ENCODE measurements around the gene RPS27L.
A peak's percentile ranks its signal among the peaks of the same experiment; 100 is the strongest.

Gene RPS27L

DNA sequence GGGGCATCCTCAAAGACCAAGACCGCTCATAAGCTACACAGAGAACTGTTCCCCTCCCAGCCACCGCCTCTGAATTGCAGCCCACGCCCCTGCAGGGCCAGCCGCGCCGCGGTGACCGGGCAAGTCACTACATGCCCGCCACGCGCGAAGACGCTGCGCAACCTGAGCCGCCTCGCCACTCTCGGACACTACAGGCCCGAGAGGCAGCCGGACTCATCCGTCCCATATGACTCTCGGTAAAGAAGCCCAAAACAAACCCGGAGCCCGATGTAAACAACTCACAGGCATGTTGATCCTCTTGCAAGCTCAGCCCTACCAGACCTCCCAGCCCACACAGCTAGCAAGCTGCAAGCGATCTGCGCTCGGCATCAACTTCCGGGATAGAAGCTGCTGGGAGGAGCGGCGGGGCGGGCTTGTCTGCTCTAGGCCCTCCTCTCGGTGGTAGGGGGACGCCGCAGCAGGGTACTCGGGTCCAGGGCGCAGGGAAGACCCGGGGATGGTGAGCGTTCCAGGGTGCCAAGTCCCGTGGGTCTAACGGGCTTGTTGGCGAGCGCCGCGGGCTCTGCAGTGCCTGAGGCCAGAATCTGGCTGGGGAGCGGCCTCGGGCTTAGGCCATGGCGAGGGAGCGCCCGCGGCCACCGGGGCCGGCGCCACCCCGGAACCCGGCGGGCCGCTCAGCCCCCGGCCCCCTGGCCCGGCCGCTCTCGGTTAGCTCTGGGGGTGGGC lies at the start of gene RPS27L:
TSS of gene RPS27L (minus strand) at position 360 of the 726 bp plus-strand sequence. CDS start at position 288, 72 bp downstream.
- no peaks in the 10 kb centered on the region for H3K27me3 Mint-ChIP-seq (ENCODE audit: low read depth)
- peak within 1 kb of the TSS; percentile 99 for H3K4me3 Mint-ChIP-seq
- H3K4me1 Mint-ChIP-seq (ENCODE audit: low read depth): peaks cover 13% of the 10 kb centered on the region
- H3K9me3 Mint-ChIP-seq: no peaks in the 10 kb centered on the region
- peak within 1 kb of the TSS; percentile 98 for H3K27ac Mint-ChIP-seq
- peaks cover 23% of the 10 kb centered on the region for H3K36me3 Mint-ChIP-seq (ENCODE audit: low read depth)

DNA sequence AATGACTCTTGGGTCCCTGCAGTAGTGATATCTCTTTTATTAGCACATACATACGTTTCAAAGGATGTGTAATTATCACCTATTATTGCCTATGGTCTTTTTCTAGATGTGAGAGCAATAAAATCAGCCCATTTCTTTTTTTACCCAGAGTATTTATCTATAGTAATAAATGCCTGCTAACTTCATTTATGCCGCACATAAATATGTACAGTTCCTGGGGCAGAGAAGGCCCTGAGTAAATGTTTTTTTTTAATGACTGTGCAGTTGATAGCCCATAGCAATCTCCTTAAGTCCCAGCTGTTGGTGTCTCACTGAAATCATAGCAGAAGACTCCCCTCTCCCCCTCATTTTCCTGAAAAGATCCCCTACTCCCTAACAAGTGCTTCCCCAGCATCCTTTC lies 48.8 kb upstream of the RPS27L start:
- Mint-ChIP-seq H3K9me3 (no peaks in the 10 kb centered on the region), H3K27ac (no peak overlapping the region), H3K4me1 (ENCODE audit: low read depth) (peaks cover 56% of the 10 kb centered on the region)

DNA sequence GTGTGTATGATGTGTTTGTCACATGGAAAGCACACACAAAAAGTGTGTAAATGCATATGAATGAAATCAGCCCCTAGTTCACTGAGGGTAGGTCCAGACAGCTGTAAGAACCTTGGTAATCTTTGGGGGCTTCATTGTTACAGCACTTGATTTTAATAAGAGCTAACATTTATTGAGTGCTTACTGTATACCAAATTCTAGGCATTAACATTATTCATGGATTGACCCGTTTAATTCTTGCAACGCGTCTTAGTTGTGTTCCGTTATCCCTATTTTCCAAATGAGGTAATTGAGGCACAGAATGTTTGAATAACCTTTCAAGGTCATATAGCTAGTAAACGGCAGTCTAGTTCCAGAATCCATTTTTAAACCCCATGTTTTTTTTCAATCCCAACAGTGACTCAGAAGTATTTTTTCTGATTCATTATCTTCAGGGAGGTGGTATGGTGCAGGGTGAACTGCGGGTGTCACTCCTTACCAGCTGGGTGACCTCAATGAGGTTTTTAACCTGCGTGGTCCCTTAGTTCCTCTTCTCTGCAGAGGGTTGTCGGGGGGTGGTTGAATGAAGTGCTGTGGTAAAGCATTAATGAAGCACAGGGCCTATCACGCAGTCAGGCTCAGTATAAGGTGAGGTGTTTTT lies 46.3 kb upstream of the RPS27L start:
- Mint-ChIP-seq H3K27ac (peak overlapping the region; percentile 44), H3K27me3 (ENCODE audit: low read depth) (no peaks in the 10 kb centered on the region), H3K4me1 (ENCODE audit: low read depth) (peaks cover 60% of the 10 kb centered on the region), H3K9me3 (no peaks in the 10 kb centered on the region), H3K4me3 (no peak overlapping the region), H3K36me3 (ENCODE audit: low read depth) (peaks cover 30% of the 10 kb centered on the region)

More for the DNA sequence above, 48.8 kb upstream of the RPS27L start:
- Mint-ChIP-seq H3K36me3 (ENCODE audit: low read depth) (peaks cover 22% of the 10 kb centered on the region), H3K27me3 (ENCODE audit: low read depth) (no peaks in the 10 kb centered on the region), H3K4me3 (no peak overlapping the region)

DNA sequence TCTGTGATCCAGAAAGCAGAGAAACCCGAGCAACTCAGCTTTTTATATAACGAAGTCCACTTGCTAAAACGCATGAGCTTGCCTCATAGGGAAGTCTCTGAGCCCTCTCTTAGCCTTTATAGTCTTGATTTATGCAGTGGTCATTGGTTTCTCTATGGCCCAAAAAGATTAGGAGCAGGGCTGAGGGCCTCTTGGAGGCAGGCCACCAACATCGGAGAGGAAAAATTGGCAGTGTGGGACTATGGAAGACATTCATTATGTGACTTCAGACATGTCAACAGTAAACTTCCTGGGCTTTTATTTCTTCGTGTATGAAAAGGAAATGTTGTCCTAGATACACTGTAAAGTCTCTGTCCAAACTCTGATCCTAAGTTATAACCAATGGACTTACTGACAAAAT lies 45.6 kb upstream of the RPS27L start:
- H3K9me3 Mint-ChIP-seq: no peaks in the 10 kb centered on the region
- H3K4me1 Mint-ChIP-seq (ENCODE audit: low read depth): peaks cover 59% of the 10 kb centered on the region
- no peaks in the 10 kb centered on the region for H3K27me3 Mint-ChIP-seq (ENCODE audit: low read depth)
- H3K4me3 Mint-ChIP-seq: peak overlapping the region; percentile 23
- peaks cover 26% of the 10 kb centered on the region for H3K36me3 Mint-ChIP-seq (ENCODE audit: low read depth)
- no peak overlapping the region for H3K27ac Mint-ChIP-seq

DNA sequence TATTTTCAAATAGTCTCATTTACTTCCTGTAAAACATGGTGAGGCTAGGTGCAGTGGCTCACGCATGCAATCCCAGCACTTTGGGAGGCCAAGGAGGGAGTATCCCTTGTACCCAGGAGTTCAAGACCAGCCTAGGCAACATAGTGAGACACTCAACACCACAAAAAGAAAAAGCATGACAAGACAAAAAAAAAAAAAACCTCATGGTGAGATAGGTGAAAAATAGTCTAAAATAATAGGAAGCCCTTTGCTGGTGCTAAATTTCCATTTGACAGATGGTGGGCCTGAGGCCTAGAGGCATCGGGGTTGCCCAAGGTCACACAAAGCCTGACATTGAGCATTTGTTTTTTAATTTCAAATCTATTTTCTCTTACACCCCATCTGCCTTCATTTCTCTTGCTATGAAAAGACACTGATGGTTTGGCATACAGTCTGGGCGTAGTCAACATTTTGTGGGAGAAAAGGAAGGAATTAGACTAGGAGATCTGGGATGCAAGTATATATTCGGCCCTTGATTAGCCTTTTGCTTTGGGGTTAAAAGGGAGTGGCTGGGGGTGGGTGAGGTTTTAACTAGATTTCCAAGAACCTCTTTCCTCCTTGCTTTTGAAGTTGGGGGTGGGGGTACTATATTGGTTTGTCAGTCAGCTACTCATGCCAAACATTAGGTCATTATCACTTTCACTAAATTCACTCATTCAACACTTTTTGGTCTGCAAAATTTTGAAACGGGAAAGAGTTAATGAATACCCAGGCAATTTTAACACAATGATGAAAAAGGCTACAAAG lies 43.4 kb upstream of the RPS27L start:
- H3K4me1 Mint-ChIP-seq (ENCODE audit: low read depth): peaks cover 58% of the 10 kb centered on the region
- H3K36me3 Mint-ChIP-seq (ENCODE audit: low read depth): peaks cover 22% of the 10 kb centered on the region
- H3K4me3 Mint-ChIP-seq: no peak overlapping the region
- peak overlapping the region; percentile 14 for H3K27ac Mint-ChIP-seq
- H3K9me3 Mint-ChIP-seq: no peaks in the 10 kb centered on the region
- no peaks in the 10 kb centered on the region for H3K27me3 Mint-ChIP-seq (ENCODE audit: low read depth)

DNA sequence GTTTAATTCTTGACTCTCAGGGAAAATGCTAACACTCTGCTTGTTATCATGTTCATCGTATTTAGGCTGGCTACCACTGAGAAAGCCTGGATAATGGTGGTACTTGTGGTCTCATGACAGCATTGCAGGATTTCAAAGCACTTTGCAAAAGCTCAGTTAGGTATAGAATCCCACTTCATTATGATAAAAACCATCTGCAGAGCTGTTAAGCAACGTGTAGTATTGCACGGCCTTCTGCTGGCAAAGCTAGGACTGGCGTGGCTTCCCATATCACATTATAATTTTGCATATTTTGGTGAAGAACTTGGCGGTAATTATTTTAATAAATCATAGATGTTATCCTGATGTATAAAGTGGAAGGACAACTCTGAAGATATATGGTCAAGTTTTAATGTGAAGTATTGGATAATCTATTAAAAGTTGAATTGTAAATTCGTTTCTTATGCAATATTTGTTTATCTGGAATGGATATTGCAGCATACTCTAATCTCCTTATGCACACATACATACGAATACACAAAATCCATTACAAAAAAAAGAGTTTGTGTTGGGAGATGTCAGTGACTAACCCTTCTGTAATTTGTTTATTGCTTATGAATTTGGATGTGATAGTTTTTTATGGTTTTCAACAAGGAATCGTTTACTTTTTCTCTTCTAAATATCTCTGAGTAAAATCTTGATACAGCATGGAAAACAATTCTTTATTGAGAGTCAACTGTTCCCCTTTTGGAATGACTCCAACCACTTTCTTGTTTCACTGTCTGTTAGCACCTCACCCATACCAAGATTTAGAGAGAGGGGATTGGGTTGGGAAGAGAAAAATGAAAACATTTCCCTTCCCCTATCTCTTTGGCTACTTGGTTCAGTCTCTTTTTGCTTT lies 41.3 kb upstream of the RPS27L start:
- H3K4me3 Mint-ChIP-seq: no peak overlapping the region
- no peaks in the 10 kb centered on the region for H3K27me3 Mint-ChIP-seq (ENCODE audit: low read depth)
- no peak overlapping the region for H3K27ac Mint-ChIP-seq
- peaks cover 70% of the 10 kb centered on the region for H3K4me1 Mint-ChIP-seq (ENCODE audit: low read depth)
- H3K9me3 Mint-ChIP-seq: no peaks in the 10 kb centered on the region
- peaks cover 28% of the 10 kb centered on the region for H3K36me3 Mint-ChIP-seq (ENCODE audit: low read depth)

DNA sequence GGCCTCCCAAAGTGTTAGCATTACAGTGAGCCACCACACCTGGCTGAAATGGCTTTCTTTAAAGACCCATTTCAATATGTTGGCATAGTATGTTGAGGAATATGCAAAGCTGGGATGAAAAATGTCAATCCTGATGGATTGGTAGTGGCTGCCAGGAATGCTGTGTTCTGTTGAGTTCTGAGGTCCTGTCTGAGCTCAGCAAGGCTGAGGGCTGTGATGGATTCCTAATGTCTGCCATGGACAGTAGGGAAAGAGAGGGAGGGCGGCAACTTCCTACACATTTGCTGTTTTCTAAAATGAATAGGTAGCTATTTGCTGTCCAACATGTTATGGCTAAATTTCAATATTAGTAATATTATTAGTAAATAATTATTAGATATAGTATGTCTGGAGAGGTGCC lies 40.3 kb upstream of the RPS27L start:
- no peak overlapping the region for H3K27ac Mint-ChIP-seq
- peaks cover 69% of the 10 kb centered on the region for H3K4me1 Mint-ChIP-seq (ENCODE audit: low read depth)
- no peak overlapping the region for H3K4me3 Mint-ChIP-seq
- no peaks in the 10 kb centered on the region for H3K9me3 Mint-ChIP-seq
- H3K27me3 Mint-ChIP-seq (ENCODE audit: low read depth): no peaks in the 10 kb centered on the region
- H3K36me3 Mint-ChIP-seq (ENCODE audit: low read depth): peaks cover 28% of the 10 kb centered on the region

DNA sequence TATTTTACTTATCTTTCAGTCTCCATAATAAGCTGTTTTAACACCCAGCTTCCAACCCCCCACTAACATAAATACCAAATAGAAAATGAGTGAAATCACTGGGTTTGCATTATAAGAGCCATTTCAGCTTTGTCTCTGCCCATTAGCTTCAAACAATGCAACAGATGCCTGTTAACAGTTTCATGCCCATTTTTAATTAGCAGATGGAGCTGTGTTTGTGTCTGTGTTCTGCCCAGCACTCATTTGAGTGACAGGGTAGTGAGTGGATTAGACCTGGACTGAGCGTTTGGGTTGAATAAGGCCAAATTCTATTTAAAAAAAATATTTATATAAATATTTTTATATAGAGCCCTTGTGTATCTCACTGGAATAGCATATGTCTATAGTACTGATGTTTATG lies 39.6 kb upstream of the RPS27L start:
- Mint-ChIP-seq H3K27ac (no peak overlapping the region), H3K36me3 (ENCODE audit: low read depth) (peaks cover 25% of the 10 kb centered on the region), H3K4me1 (ENCODE audit: low read depth) (peaks cover 70% of the 10 kb centered on the region), H3K4me3 (no peak overlapping the region), H3K27me3 (ENCODE audit: low read depth) (no peaks in the 10 kb centered on the region), H3K9me3 (no peaks in the 10 kb centered on the region)

DNA sequence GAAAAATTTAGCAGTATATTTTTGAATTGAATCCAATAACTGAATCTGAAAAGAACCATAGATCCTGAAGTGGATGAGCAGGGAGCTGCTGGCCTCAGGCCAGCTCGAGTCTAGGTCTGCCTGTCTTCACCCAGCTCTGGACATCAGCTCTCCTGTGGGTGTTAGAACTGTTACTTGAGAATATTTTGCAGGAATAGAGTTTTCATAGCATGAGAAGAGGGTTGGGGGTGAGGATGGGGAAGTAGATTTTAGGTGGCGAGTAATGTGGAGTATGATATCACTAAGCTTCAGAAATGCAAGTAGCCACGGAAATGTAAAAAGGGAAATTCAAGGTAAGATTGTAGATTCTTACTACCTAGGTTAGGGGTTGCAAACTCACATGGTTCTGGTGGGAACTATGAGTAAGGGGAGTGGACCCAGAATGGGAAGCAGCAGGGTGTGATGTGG lies 38.3 kb upstream of the RPS27L start:
- peak overlapping the region; percentile 74 for H3K27ac Mint-ChIP-seq
- H3K4me1 Mint-ChIP-seq (ENCODE audit: low read depth): peaks cover 69% of the 10 kb centered on the region
- H3K9me3 Mint-ChIP-seq: no peaks in the 10 kb centered on the region
- H3K4me3 Mint-ChIP-seq: peak overlapping the region; percentile 66
- H3K27me3 Mint-ChIP-seq (ENCODE audit: low read depth): no peaks in the 10 kb centered on the region
- peaks cover 21% of the 10 kb centered on the region for H3K36me3 Mint-ChIP-seq (ENCODE audit: low read depth)

DNA sequence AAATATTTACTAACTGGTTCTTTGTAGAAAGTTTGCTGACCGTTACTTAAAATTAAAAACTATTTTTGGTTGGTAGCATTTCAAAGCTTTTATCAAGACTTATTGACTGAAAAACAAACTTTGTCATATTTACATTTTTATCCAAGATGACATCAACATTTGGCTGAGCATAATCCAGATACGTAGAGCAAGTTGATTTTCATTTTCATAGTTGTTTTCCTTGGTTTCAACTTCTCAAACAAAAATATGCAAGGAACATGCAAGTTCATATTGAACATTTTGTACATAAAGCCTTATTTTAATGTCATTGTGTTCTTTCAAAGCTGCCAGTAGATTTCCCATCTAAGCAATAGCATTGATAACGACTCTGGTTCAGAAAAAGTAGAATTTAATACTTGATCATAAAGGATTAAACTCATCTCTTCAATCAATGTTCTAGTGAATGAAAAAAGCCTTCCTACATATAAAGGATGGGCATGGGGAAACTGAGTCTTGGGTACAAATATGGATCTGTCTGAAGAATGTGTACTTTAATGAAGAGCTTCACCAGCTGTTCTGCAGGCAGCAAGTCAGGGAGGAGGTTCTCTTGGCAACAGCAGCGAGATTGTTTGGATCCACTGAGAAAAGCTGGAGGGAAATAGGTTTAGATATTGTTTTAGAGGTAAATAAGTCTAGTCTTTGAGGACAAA lies 37.7 kb upstream of the RPS27L start:
- no peaks in the 10 kb centered on the region for H3K9me3 Mint-ChIP-seq
- H3K36me3 Mint-ChIP-seq (ENCODE audit: low read depth): peaks cover 19% of the 10 kb centered on the region
- peaks cover 68% of the 10 kb centered on the region for H3K4me1 Mint-ChIP-seq (ENCODE audit: low read depth)
- H3K4me3 Mint-ChIP-seq: peak overlapping the region; percentile 66
- peak overlapping the region; percentile 74 for H3K27ac Mint-ChIP-seq
- H3K27me3 Mint-ChIP-seq (ENCODE audit: low read depth): no peaks in the 10 kb centered on the region

DNA sequence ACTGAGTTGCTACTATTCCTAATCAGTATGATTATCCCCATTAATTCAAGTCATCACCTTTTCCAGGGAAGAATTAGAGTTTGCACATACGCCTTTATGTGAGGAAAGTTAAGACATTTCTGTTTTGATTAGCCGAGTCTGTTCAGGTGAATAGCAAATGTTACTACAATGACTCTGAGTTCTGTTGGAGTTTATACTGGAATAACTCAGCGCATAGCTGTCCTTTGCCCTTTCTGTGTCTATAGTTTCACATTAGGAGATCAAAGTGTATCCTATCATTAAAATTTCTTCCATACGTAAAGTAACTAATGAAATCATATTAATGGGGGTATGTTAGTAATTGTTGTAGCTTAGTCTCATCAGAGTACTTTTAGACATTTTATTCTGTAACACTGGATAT lies 37.0 kb upstream of the RPS27L start:
- Mint-ChIP-seq H3K36me3 (ENCODE audit: low read depth) (peaks cover 19% of the 10 kb centered on the region), H3K4me3 (peak overlapping the region; percentile 81), H3K4me1 (ENCODE audit: low read depth) (peaks cover 68% of the 10 kb centered on the region), H3K9me3 (no peaks in the 10 kb centered on the region), H3K27me3 (ENCODE audit: low read depth) (no peaks in the 10 kb centered on the region), H3K27ac (peak overlapping the region; percentile 98)

DNA sequence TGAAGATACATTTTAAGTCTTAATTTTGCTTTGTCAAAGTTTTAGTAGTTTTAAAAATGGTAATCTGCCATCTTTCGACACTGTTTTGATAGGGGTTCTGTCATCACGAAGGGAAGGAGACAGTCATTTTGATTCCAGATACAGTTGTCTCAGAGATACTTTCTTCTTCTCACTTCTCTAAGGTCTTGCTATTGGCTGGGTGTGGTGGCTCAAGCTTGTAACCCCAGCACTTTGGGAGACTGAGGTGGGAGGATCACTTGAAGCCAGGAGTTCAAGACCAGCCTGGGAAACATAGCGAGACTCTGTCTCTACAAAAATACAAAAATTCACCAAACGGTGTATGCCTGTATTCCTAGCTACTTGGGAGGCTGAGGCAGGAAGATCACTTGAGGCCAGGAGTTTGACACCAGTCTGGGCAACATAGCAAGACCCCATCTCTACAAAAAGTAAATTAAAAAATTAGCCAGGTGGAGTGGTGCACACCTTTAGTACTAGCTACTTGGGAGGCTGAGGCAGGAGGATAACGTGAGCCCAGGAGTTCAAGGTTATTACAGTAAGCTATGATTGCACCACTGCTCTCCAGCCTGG lies 35.4 kb upstream of the RPS27L start:
- Mint-ChIP-seq H3K4me1 (ENCODE audit: low read depth) (peaks cover 70% of the 10 kb centered on the region), H3K27ac (peak overlapping the region; percentile 98), H3K36me3 (ENCODE audit: low read depth) (peaks cover 19% of the 10 kb centered on the region), H3K9me3 (no peaks in the 10 kb centered on the region), H3K4me3 (peak overlapping the region; percentile 95), H3K27me3 (ENCODE audit: low read depth) (no peaks in the 10 kb centered on the region)

DNA sequence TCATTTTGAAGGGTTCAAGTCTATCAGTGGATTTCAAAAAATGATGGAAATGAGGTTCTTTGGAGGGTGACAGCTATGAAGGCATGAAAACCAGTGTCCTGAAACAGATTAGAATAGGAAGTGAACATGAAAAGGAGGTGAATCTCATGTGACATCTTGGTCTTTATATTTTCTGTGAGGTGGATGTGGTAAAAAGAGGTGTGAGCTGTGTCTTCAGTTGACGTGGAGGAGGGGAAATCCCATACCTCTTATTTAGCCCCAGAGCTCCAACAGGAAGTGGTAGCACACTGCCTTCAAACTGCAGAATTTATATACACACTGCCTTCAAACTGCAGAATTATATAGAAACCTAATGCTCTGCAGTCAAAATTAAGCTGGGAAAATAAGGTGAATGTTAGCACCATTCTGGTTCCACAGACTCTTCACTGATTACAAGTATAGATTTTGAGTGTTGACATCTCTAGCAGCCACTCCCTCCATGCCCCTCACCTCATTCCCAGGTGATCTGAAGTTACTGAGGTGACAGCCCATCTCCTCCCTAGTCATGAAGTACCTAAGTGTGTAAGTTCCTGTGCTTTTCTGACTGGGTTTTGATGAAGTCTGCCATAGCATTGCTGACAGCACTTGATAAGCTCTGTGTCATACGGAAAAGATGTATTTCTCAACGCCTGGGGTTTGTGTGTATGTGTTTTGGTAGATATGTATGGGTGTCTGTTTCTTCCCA lies 34.8 kb upstream of the RPS27L start:
- Mint-ChIP-seq H3K4me3 (peak overlapping the region; percentile 95), H3K36me3 (ENCODE audit: low read depth) (peaks cover 14% of the 10 kb centered on the region), H3K27me3 (ENCODE audit: low read depth) (no peaks in the 10 kb centered on the region), H3K27ac (peak overlapping the region; percentile 98), H3K4me1 (ENCODE audit: low read depth) (peaks cover 70% of the 10 kb centered on the region), H3K9me3 (no peaks in the 10 kb centered on the region)
